GM12873 (cell line): ENCODE data around the gene DNM3.

Experiments
- CTCF ChIP-seq: IDR thresholded peaks from 2 replicates; pipeline ENCODE4 v1.5.1; 2012; ENCODE audit warnings: low read depth, mild to moderate bottlenecking, moderate library complexity, low read length, control low read depth; ENCODE audit not compliant: insufficient read depth; ENCODE audit errors: missing control alignments

Gene DNM3

GRCh38 chr1:172398970-172399755 is 557.9 kb downstream of the DNM3 start:
- peak; percentile 48 for TF ChIP-seq CTCF

- TF ChIP-seq CTCF: no peak
Measured at GRCh38 chr1:172399756-172400721, 558.7 kb downstream of the DNM3 start.

GRCh38 chr1:172400722-172401105 is 559.4 kb downstream of the DNM3 start:
- TF ChIP-seq CTCF: no peak

- TF ChIP-seq CTCF: no peak
Measured at GRCh38 chr1:172401477-172401876, 560.2 kb downstream of the DNM3 start.

GRCh38 chr1:172401892-172402291 is 560.6 kb downstream of the DNM3 start:
- TF ChIP-seq CTCF: peak; percentile 41

GRCh38 chr1:172402878-172403569 is 561.7 kb downstream of the DNM3 start:
- TF ChIP-seq CTCF: no peak
